GM19240 (cell line): ENCODE measurements around the gene TENT5C.

Experiments used
- DNase-seq: peaks from one replicate; pipeline ENCODE4 v3.0.0; 2011; ENCODE audit warnings: low spot score; ENCODE audit not compliant: insufficient read length

TENT5C gene

GRCh38 chr1:117590273-117590925 is 15.4 kb upstream of the TENT5C start:
- DNase-seq = no peak

GRCh38 chr1:117591252-117591651 is 14.6 kb upstream of the TENT5C start:
- no peak for DNase-seq

GRCh38 chr1:117592155-117592554 is 13.7 kb upstream of the TENT5C start:
- DNase-seq = no peak

GRCh38 chr1:117594261-117594990 is 11.4 kb upstream of the TENT5C start:
- no peak for DNase-seq

- DNase-seq = no peak
Measured at GRCh38 chr1:117596023-117596720, 9.7 kb upstream of the TENT5C start.

- no peak for DNase-seq
Measured at GRCh38 chr1:117598489-117598888, 7.4 kb upstream of the TENT5C start.

GRCh38 chr1:117599286-117600221 is 6.3 kb upstream of the TENT5C start:
- no peak for DNase-seq

GRCh38 chr1:117600325-117600943 is 5.4 kb upstream of the TENT5C start:
- no peak for DNase-seq

- DNase-seq = no peak
Measured at GRCh38 chr1:117600966-117601365, 4.9 kb upstream of the TENT5C start.

GRCh38 chr1:117602862-117603261 is 3.0 kb upstream of the TENT5C start:
- DNase-seq = no peak

GRCh38 chr1:117605164-117605773 is 579 bp upstream of the TENT5C start:
- DNase-seq = no peak

- DNase-seq = no peak
Measured at GRCh38 chr1:117606649-117607430, 992 bp downstream of the TENT5C start.

GRCh38 chr1:117607471-117607870 is 1.6 kb downstream of the TENT5C start:
- no peak for DNase-seq

GRCh38 chr1:117608115-117608615 is 2.3 kb downstream of the TENT5C start:
- DNase-seq = no peak

GRCh38 chr1:117608758-117609157 is 2.9 kb downstream of the TENT5C start:
- DNase-seq = no peak

- no peak for DNase-seq
Measured at GRCh38 chr1:117609471-117609911, 3.6 kb downstream of the TENT5C start.

- no peak for DNase-seq
Measured at GRCh38 chr1:117610036-117610435, 4.2 kb downstream of the TENT5C start.

- DNase-seq = no peak
Measured at GRCh38 chr1:117611121-117611601, 5.3 kb downstream of the TENT5C start.

- DNase-seq = no peak
Measured at GRCh38 chr1:117611894-117612483, 6.1 kb downstream of the TENT5C start.
